GM12801 (cell line): ENCODE results near the gene SLC43A2.

Experiments used
- CTCF ChIP-seq: IDR thresholded peaks from one replicate; pipeline ENCODE4 v1.5.1; 2011; ENCODE audit warnings: control low read depth; ENCODE audit not compliant: insufficient read length; ENCODE audit errors: extremely low read depth

The SLC43A2 gene

DNA sequence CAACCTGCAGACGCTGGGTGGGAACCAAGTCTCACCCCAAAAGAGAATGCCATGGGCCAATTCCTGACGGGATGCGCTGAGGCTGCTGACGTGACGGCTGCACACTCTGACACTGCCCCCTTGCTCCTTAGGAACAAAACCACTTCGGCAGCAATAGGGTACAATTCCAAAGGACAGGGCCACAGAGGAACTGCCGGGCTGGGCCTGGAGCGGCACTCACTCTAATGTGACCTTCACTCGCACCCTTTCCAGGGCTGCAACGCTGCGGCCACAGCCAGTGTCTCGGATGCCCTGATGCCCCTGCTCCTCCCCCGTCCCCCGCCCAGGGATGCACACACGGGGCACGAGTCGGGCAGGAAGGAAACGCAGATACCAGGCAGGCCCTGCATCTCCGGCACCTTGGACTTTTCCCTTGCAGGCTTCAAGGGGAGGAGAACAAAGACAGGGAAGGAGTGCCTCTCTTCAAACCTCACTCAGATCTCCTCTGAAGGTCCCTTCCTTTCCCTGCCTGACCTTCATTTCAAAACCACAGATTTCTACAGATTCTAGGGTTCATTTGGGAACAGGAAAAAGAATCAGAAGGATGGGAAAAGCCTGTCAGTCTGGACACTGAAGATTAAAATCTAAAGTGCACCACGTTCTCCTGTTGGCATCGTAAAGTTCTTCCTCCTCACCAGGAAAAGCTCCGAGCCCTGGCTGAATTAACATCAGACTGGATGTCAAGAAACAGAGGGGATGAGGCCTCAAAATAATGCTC lies 68.4 kb downstream of the SLC43A2 start:
- TF ChIP-seq CTCF = no peak

- TF ChIP-seq CTCF = no peak
Measured at GRCh38 chr17:1559047-1560043, 69.3 kb downstream of the SLC43A2 start.

GRCh38 chr17:1558401-1558800 lies 70.2 kb downstream of the SLC43A2 start:
- TF ChIP-seq CTCF = no peak

DNA sequence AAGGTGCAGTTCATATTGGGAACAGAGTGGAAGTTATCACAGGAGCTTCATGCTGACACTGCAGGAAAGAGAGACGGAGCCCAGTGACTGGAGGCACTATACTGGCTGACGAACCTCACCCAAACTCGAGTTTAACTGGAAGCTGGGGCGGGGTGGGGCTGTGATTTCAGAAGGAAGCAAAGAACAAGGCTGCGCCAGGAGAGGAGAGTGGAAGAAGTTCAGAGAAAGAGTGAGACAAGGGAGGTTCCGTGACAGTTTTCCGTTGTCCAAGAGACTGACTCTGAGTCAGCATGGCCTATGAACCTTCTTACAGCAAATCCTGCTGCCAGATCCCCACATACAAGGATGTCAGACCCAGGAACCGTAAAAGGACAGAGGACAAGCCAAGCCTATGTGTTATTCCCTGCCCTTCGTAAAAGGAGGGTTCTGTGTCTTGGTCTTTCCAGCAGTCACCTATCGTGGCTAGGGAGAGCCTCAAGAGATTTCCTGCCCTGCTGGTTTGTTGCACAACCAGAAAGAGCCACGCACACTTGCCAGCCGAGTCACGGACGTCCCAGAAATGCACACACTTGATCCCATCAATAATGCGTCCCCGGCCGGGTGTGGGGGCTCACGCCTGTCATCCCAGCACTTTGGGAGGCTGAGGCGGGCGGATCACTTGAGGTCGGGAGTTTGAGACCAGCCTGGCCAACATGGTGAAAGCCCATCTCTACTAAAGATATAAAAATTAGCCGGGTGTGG lies 71.1 kb downstream of the SLC43A2 start:
- TF ChIP-seq CTCF = no peak

GRCh38 chr17:1555651-1556471 lies 72.8 kb downstream of the SLC43A2 start:
- no peak for TF ChIP-seq CTCF

- TF ChIP-seq CTCF = no peak
Measured at GRCh38 chr17:1554751-1555540, 73.7 kb downstream of the SLC43A2 start.
